Stimulated activated CD8-positive, alpha-beta memory T cell treated with anti-CD3 and anti-CD28 coated beads, Interleukin-4, amount 100 ng/mL, for 4 hours (primary cell): ENCODE measurements around the gene ARSD.
"Not testable (repeated sequence)": the region's sequence is repeated elsewhere in the genome, so short reads cannot be mapped to it uniquely, and the experiment has no call there.

Experiments
- DNase-seq, 2 donors: peaks; one replicate each; pipeline ENCODE4 v3.0.0-alpha.2; 2020; ENCODE audit warnings: low read depth in 2 of 2, low spot score in 1 of 2

Gene ARSD

DNA sequence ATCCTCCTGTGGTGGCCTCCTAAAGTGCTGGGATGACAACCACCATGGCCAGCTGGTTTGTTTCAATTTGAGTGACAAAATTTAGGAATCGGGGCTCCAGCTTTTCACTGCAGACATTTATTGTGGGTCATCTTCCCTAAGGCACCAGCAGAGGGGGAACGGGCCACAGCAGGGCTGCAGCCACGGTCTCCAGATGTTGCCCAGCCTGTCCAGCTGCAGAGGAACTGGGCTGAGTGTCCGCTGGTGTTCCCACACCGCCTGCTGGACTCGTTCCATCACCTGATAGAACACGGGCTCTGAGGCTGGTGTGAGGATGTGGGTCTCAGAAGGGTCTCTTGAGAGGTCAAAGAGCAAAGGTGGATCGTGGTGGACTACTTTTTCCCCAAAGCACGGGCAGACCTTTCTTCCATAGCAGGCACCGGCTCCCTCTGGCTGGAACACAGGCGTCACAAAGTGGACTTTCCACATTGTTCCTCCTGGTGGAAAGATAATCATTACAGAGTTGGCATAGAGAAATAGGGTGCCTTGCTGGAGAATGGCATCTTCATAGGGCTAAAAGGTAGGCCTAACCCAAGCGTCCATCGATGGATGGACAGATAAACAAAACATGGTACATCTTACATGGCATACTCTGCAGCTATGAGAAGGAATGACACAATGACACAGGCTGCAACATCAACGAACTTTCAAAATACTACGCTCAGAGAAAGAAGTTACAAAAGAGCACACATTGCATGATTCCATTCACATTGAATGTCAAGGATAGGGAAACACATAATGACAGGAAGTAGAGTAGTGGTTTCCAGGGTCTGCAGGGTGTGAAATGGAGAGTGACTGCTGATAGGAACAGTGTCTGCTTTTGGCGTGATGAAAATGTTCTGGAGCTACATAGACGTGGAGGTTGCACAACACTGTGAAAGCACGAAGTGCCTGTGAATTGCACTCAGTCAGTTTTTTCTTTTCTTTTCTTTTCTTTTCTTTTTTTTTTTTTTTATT lies 5.9 kb upstream of the ARSD start:
- DNase-seq = no peak

DNA sequence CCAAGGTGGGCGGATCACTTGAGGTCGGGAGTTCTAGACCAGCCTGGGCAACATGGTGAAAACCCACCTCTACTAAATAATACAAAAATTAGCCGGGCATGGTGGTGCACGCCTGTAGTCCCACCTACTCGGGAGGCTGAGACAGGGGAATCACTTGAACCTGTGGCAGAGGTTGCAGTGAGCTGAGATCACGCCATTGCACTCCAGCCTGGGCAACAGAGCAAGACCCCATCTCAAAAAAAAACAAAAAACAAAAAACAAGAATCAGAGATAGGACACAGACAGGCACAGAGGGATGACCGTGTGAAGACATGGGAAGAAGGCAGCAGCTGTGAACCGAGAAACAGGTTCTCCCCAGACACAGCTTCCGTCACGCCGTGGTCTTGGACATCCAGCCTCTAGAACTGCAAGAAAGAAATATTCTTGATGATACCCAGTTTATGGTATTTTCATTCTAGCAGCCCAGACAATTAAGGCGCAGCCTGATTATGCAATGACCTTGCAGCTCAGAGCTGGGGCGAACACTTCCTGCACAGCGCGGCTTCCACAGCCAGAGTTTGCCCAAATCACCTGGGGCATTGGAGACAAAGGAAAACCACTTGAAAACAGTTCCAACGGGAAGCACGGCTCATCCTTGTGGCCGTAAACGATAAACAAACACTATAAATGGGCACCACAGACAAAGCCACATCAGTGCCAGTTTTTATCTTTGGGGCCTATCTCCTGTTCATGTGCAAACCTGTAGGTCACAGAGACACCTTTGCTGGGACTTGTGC lies 4.2 kb upstream of the ARSD start:
- no peak for DNase-seq

DNA sequence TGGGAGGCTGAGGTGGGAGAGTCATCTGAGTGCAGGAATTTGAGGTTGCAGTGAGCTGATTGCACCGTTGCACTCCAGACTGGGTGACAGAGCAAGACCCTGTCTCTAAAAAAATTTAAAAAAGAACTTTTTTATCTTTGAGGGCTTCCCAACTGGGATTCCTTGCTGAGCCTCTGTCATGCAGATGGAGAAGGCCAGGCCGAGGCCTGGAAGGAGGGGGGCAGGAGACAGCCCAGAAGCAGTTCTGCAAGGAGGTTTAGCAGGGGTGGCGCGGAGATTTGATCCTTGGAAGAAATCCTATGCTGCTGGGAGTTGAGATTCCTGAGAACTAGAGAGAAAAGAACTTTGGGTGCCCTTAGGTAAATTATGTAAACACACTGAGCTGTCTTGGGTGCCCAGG lies 2.5 kb upstream of the ARSD start:
- DNase-seq = no peak

DNA sequence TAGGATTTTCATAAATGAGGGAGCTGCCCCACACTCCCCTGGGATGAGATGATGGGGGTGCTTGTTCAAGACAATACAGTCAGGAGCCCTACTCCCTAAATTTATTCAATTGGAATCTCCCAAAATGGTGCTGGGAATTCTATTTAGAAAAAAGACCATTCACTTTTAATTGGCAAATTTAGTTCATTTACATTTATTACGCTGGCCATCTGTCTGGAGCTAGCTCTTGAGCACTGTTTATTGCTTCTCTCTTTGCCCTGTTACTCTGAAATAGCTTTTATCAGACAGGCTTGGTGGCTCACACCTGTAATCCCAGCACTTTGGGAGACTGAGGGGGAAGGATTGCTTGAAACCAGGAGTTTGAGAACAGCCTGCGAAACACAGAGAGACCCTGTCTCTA lies 2.0 kb upstream of the ARSD start:
- no peak for DNase-seq

DNA sequence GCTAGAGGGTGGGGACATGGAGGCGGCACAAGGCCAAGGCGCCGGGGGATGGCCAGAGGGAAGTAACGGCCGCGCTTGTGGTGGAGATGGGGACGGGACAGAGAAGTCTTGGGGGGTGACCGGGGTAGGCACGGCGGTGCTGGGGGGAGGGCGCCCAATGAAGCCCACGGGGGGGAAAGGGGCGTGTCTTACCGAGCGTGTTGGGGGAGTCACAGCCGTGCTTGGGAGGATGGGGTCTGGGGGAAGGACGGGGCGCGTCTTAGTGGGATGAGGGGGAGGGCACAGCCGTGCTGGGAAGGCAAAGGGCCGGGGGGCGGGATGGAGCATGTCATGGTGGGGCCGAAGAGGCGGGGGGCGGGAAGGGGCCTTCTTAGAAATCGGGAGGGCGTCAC lies 952 bp downstream of the ARSD start:
- DNase-seq = no peak

DNA sequence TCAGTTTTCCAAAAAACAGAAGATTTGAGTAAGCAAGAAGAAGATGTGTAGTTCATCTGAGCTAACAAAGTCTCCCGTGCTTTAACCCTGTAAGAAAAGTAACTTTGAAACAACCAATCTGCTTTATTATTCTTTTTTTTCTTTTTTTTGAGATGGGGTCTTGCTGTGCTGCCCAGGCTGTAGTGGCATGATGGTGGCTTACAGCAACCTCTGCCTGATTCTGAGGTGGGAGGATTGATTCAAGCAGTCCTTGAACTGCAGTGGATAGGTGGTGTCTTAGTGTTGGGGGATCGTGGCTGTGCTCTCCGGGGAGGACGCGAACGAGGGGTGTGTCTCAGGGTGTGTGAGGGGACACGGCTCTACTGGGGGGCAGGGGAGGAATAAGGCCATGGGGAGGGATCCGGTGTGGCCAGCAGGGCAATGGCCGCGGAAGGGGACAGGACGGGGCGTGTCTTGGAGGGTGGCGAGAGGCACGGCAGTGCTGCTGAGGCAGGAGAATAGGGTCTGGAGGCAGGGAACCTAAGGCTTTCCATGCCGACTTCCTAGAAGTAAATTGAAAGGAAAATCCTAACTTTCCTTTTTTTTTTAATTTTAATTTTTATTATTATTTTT lies 2.4 kb downstream of the ARSD start:
- no peak for DNase-seq

DNA sequence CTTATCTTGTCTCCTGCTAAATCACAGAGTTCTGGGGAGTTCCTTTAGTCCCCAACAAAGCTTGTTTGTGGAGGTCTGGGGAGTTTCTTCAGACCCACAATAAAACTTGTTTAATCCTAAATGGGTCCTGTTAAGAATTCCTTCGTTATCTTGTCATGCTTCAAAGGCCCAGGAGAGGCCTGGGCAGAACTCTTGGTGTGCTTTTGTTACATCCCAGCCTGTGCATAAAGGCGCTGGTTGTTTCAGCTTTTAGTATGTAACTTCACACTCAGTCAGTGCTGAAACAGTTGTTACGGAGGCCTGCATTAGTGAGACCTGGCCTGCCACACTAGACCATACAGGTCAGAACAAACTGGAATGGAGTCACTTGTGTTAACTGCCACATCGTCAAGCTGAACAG lies 2.9 kb downstream of the ARSD start:
- DNase-seq = not testable (repeated sequence)

DNA sequence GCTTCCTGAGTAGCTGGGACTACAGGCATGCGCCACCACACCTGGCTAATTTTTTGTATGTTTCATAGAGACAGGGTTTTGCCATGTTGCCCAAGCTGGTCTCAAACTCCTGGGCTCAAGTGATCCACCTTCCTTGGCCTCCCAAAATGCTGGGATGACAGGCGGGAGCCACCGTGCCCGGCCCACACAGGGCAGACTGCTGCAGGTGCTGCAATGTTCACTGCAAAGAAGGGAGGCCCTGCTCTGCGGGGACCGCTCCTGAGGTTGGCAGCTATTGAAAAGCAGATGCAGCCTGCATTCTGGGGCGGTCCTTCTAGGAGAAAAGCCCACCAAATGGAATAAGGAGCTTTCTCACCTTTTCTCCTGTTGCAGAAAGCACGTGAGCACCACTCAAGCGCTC lies 5.0 kb downstream of the ARSD start:
- DNase-seq = no peak

DNA sequence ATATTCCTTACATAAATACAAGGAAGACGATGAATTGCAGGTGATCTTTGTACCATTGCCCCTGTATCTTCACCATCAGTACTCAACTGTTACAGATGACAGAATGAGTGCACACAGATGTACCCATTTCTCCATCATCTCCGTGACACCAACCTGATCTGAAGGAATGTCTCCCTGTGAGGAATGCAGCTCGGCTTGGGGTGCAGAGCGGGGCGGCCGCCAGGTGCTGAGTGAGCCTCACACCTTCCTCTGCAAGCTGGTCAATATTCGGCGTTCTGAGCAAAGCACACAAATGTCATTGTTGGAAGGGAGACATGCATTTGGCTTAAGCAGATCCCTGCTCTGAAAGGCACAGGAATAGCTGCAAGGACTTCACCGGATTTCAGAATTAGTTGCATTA lies 7.4 kb downstream of the ARSD start:
- DNase-seq = no peak

DNA sequence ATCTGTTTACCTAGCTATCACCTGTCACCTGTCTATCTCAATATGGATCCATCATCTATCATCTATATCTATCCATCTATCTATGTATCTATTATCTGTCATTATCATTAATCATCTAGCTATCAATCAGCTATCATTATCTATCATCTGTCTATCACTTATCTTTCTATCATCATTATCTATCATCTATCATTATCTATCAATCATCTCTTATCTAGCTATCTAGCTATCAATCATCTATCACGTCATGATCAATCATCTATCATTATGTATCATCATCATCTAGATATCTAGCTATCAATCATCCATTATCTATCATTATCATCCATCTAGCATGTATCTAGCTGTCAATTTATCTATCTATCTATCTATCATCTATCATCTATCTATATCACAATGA lies 7.9 kb downstream of the ARSD start:
- DNase-seq = no peak

DNA sequence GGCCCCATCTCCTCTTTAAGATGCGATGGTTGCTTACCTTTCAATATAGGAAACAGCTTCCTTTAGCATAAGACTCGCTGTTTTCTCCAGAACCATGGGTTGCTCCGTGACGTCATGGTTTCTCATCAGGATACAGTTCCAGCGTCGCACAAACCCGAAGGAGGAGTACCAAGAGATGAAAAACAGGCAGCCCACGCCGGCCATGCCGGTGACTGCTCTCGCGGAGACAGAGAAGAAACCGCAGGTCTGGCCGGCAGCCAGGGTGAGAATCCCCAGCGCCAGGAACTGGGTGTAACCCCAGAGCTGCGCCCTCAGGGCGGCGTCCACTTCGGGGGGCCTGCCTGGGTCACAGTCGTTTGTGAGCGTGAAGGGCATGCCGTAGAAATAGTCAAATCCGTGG lies 11.4 kb downstream of the ARSD start:
- DNase-seq = no peak

DNA sequence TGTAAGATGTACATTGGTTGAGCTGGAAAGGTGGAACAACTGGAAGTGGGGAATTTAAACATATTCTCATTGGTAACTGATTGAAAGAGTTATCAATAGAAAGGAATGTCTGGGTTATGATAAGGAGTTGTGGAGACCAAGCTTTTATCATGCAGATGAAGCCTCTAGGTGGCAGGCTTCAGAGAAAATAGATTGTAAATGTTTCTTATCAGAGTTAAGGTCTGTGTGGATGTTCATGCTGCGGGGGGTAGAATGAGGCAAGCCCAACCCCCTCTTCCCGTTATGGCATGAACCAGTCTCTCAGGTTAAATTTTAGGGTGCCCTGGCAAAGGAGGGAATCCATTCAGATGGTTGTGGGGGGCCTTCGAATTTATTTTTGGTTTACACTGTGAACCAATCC lies 16.0 kb downstream of the ARSD start:
- DNase-seq = no peak

DNA sequence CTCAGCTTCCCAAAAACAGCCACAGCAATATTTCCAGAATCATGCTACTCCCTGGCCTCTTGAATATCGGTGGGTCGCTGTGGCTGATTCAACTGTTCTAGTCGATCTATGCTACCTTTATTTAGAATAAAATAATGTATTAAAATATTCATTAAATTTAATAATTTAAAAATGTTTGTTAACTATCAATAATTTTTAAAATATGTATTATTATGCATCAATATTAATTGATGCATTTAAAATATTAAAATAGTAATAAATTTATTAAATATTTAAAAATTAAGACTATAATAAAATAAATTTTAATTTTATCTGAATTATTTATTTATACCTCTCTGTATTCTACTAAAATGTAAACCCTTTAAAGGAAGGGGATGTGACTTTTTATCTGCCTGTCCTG lies 19.0 kb downstream of the ARSD start:
- no peak for DNase-seq

DNA sequence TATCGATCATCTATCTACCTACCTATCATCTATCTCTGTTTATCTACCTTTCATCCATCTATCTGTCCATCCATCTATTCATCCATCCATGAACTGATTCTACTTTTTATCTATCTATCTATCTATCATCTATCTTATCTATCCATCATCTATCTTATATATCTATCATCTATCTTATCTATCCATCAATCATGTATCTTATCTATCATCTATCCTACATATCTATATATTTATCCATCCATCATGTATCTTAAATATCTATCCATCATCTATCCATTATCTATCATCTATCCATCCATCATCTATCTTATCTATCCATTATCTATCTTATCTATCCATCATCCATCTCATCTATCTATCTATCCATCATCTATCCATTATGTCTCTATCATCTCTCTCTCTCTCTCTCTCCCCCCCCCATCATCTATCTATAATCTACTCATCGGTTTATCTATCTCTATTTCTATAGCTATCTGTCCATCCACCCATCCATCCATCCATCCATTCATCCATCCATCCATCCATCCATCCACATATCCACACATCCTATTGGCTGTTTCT lies 20.9 kb downstream of the ARSD start:
- no peak for DNase-seq

DNA sequence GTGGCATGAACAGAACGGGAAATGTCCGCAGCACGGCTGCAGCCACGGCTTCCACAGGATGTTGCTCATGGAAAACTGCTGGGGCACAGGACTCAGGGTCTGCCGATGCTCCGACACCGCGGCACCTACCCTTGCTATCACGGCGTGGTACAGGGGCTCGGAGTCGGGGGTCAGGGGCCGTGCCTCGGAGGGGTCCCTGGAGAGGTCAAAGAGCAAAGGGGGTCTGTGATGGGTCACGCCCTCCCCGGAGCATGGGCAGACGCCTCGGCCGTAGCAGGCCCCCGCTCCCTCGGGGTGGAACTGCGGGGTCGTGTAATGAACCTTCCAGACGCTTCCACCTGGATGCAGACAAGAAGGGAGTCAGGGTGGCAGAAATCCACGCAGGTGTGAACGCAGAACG lies 21.8 kb downstream of the ARSD start:
- no peak for DNase-seq

DNA sequence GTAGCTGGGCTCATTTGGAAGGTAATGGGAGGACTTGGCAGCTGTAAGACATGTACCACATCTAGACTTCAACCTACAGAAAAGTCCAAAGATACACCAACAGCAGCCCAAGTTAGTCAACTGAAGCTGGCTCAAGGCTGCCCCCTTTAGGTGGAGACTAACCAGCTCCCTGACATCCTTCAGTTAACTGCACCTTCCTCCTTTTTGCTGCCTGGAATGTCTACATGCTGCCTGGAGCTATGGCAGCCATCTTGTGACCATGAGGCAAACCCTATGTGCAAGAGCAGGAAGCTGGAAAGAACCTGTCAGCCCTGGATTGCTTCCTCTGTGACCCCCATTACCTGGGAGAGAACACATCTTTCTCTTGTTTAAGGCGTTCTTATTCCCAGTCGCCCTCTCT lies 25.8 kb downstream of the ARSD start:
- no peak for DNase-seq

DNA sequence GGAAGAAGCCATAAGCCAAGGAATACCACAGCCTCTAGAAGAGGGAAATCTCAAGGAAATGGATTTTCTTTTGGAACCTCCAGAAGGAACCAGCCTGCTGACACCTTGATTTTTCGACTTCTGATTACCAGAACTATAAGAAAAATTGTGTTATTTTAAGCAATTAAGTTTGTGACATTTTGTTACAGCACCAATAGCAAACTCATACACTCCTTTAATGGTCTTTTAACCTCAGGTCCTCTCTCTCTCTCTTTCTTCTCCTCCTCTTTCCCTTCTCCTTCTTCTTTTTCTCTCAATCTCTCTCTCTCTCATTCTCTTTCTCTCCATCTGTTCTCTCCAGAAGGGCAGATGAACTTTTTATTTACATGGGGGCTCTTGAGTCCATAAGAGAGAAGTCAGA lies 26.3 kb downstream of the ARSD start:
- DNase-seq = no peak

DNA sequence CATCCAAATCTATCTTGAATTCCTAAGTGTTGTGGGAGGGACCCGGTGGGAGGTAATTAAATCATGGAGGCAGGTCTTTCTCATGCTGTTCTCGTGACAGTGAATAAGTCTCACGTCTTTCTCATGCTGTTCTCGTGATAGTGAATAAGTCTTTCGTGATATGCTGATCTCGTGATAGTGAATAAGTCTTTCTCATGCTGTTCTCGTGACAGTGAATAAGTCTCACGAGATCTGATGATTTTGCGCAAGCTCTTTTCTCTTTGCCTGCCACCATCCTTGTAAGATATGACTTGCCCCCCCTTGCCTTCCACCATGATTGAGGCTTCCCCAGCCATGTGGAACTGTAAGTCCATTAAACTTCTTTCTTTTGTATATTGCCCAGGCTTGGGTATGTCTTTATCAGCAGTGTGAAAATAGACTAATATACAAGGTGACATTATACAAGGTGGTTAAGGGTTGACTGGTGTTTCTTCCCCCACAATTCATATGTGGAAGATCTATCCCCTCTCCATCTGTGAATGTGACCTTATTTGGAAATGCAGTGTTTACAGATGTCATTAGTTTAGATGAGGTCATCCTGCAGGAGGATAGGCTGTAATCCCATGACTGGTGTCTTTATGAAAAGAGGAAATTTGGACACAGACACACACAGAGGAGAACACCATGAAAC lies 27.6 kb downstream of the ARSD start:
- no peak for DNase-seq

DNA sequence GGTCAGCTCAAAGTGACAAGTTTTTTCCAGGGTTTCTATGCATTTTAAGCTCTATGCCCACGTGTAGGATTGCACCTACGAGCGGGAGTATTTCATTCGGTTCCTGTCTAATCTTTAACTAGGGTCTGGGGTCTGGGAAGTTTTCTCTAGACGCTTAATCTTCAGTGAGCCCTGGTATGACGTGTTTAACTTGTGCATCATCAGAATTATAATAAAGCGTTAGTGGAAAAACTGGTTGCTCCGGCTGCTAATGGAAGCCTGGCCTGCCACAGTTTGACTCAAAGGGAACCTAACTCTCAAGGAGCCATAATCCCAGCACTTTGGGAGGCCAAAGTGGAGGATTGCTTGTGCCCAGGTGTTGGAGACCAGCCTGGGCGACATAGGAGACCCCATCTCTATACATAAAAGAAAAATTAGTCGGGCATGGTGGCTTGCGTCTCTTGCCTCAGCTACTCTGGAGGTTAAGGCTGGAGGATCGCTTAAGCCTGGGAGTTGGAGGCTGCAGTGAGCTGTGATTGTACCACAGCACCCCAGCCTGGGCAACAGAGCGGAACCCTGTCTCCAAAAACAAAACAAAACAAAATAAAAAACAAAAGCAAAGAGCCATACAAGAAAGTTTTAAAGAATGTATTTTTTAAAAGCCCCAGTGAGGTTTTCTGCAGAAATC lies 30.2 kb downstream of the ARSD start:
- no peak for DNase-seq
